Heart left ventricle (tissue), 16 donors: ENCODE results near the gene SORCS2. TPM values are rescaled to one million over a fixed set of nuclear protein-coding genes. Genes with fewer than 3 reads are reported as not detected.

ENCODE experiments used
- ATAC-seq, 4 donors: fragments of 200-7000 bp; cut with Tn5 transposase; one replicate each; pipeline ENCODE4 v1.9.1; 2020 to 2022; ENCODE audit warnings: moderate library complexity in 4 of 4, mild to moderate bottlenecking in 3 of 4, moderate number of reproducible peaks in 1 of 4
- DNase-seq, 5 donors: peaks; one replicate each; pipeline ENCODE4 v3.0.0-alpha.2; 2020
- H3K27ac ChIP-seq, 12 donors: fragments of 200-600 bp; sonication (generic) in 4 of 12; one replicate each; pipeline versions ENCODE4 v1.5.0 to v1.8.0; 2016 to 2022; ENCODE audit warnings: mild to moderate bottlenecking in 2 of 12
- H3K27me3 ChIP-seq, 9 donors: fragments of 200-600 bp; sonication (generic) in 2 of 9; one replicate each; pipeline versions ENCODE4 v1.5.1 to v1.8.0; 2016 to 2022; ENCODE audit warnings: mild to moderate bottlenecking in 3 of 9
- H3K36me3 ChIP-seq, 9 donors: fragments of 200-600 bp; sonication (generic) in 2 of 9; one replicate each; pipeline versions ENCODE4 v1.5.0 to v1.8.0; 2018 to 2022; ENCODE audit warnings: mild to moderate bottlenecking in 2 of 9
- H3K4me1 ChIP-seq, 12 donors: fragments of 200-600 bp; sonication (generic) in 4 of 12; one replicate each; pipeline versions ENCODE4 v1.5.0 to v1.8.0; 2016 to 2022; ENCODE audit warnings: mild to moderate bottlenecking in 3 of 12
- H3K4me3 ChIP-seq, 12 donors: fragments of 200-600 bp; sonication (generic) in 4 of 12; one replicate each; pipeline versions ENCODE4 v1.5.0 to v1.8.0; 2017 to 2022; ENCODE audit warnings: mild to moderate bottlenecking in 9 of 12, moderate library complexity in 4 of 12
- H3K9me3 ChIP-seq, 12 donors: fragments of 200-600 bp; sonication (generic) in 4 of 12; one replicate each; pipeline versions ENCODE4 v1.5.0 to v1.8.0; 2016 to 2022; ENCODE audit warnings: mild to moderate bottlenecking in 1 of 12
- POLR2A ChIP-seq, 2 donors: fragments of 450-650 bp; IDR thresholded peaks; one replicate each; pipeline ENCODE4 v1.6.1; 2017; ENCODE audit warnings: antibody characterized with exemption in 2 of 2, mild to moderate bottlenecking in 2 of 2, moderate library complexity in 2 of 2
- WGBS, 4 donors: extraction: QIAGEN DNeasy Blood & Tissue Kit in 2 of 4; methylation state at CpG; one replicate each; pipeline versions ENCODE4 v1.1.5 to v1.1.7; 2013 to 2018; 5-methylcytosine and 5-hydroxymethylcytosine counted together
- intact Hi-C, 10 donors: fragments of 100-400 bp; cut with DNase I; formaldehyde crosslinking; loops; one replicate each; pipeline versions ENCODE4 v1.11.1 to v1.14.2; 2022
- polyA plus RNA-seq, 2 donors: library from polyadenylated mRNA; stranded (reverse); fragments of 200-250 nt; gene quantifications; one replicate each; pipeline ENCODE4 v1.2.3, GENCODE V29; 2013
- total RNA-seq, 9 donors: library from RNA; depleted of rRNA in 2 of 9; stranded (reverse); fragments of >200 nt in 2 of 9; fragmentation: NEBNext Ultra II Directional in 3 of 9; extraction: Animal tissue kit (Norgen Biotek cat#: 25700) in 3 of 9; gene quantifications; one replicate each; pipeline versions ENCODE4 v1.1.0 to v1.2.4, GENCODE V29; 2016 to 2023
- TF ChIP-seq, protein P1 (sequence below), 12 donors: fragments of 200-600 bp; sonication (generic) in 4 of 12; IDR thresholded peaks; one replicate each; pipeline versions ENCODE4 v1.5.0 to v1.8.0; 2018 to 2022; ENCODE audit warnings: antibody characterized with exemption in 12 of 12, mild to moderate bottlenecking in 5 of 12
- donor health status: ischemic (EF 13 %, LVEDD 7.1; RV severe dilation, severe dysfunction).
- donor health status: healthy with polysubstance abuse.
- donor health status: DM: no; HTN: yes; CAD: no.
- donor health status: DM: no; HTN: no; CAD: no.
- donor health status: ischemic (EF 25% LVEDD 6.9; RV normal size, moderate dysfunction).
- donor health status: ischemic (EF 25% LVEDD 5.7; RV mildly dilated, moderate dysfunction).
- donor health status: healthy.
- donor health status: DM: yes; HTN: yes; CAD: no.
- donor health status: ischemic (EF 35%, LVEDD 5.7; RV mildly dilated, moderate dysfunction).
- donor health status: nonischemic (EF 11% LVEDD 7.7; RV severe dilation, severe dysfunction).
- donor health status: DM: yes; HTN: yes; CAD: no.
- donor health status: PGD.
- donor health status: ischemic (EF 29% LVEDD 5.4; RV normal size, mild dysfunction).
- donor health status: nonischemic (EF 23%, LVEDD 6.1; RV moderate dilation, normal function).

SORCS2 gene
- total and polyA plus RNA-seq, 11 donors: 0.28 to 5.5 (median 2.4) TPM

DNA sequence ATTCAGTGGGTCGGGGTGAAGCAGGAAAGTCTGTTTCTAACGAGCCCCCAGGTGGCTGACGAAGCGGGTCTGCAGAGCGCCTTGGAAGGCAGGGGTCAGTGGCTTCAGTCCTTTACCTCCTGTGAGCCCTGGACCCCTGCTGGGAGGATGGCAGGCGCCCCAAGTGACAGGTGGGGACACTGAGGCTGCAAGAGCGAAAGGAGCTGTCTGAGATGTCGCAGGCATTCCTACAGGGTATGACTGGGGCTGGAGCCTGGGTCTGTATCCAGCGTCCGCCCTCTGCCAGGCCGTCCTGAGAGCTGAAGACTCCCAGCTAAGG, 139.3 kb downstream of the SORCS2 start:
- no peaks in the 10 kb centered on the region for H3K9me3 ChIP-seq
- H3K27me3 ChIP-seq: no peaks in the 10 kb centered on the region
- no peak overlapping the region for H3K4me3 ChIP-seq
- ATAC-seq (no peak), DNase-seq (peak in 3 of 5 donors; percentile 18 to 29 (median 21))
- H3K36me3 ChIP-seq: no peaks in the 10 kb centered on the region
- WGBS, 4 donors: 86 to 95% (median 88%) methylated on average over 11 of the region's 11 CpGs
- H3K4me1 ChIP-seq: peaks cover 0 to 28% (median 6%) of the 10 kb centered on the region in 12 donors
- no peak for TF ChIP-seq POLR2A (IDR thresholded peaks at IDR 0.05)
- H3K27ac ChIP-seq: no peak overlapping the region
- intact Hi-C loops: loop anchor here in 2 of 10 donors (10.0 kb wide), 2 partner anchors 137 to 383 kb away; partner anchors contain the start of gene SORCS2 (in 1 of the 2)

- no peak overlapping the region for H3K4me3 ChIP-seq
- 58 to 70% (median 62%) methylated on average over 6 to 15 of the region's 15 CpGs for WGBS, 4 donors
- peak in 3 of 4 donors; percentile 40 to 58 (median 51) for ATAC-seq
- H3K27me3 ChIP-seq: no peaks in the 10 kb centered on the region
- intact Hi-C loops: loop anchor here in 2 of 10 donors (10.0 kb wide), 2 partner anchors 138 to 382 kb away; partner anchors contain the start of gene SORCS2 (in 1 of the 2)
- peak; percentile 35 to 72 (median 58) for DNase-seq
- no peaks in the 10 kb centered on the region for H3K9me3 ChIP-seq
- H3K27ac ChIP-seq: no peak overlapping the region
- TF ChIP-seq, protein P1, sequence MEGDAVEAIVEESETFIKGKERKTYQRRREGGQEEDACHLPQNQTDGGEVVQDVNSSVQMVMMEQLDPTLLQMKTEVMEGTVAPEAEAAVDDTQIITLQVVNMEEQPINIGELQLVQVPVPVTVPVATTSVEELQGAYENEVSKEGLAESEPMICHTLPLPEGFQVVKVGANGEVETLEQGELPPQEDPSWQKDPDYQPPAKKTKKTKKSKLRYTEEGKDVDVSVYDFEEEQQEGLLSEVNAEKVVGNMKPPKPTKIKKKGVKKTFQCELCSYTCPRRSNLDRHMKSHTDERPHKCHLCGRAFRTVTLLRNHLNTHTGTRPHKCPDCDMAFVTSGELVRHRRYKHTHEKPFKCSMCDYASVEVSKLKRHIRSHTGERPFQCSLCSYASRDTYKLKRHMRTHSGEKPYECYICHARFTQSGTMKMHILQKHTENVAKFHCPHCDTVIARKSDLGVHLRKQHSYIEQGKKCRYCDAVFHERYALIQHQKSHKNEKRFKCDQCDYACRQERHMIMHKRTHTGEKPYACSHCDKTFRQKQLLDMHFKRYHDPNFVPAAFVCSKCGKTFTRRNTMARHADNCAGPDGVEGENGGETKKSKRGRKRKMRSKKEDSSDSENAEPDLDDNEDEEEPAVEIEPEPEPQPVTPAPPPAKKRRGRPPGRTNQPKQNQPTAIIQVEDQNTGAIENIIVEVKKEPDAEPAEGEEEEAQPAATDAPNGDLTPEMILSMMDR (IDR thresholded peaks at IDR 0.05): no peak
- no peak for TF ChIP-seq POLR2A (IDR thresholded peaks at IDR 0.05)
- H3K4me1 ChIP-seq: peaks cover 0 to 24% (median 6%) of the 10 kb centered on the region in 12 donors
- no peaks in the 10 kb centered on the region for H3K36me3 ChIP-seq
Observed at GRCh38 chr4:7332216-7333023, 140.1 kb downstream of the SORCS2 start.

- H3K9me3 ChIP-seq: no peaks in the 10 kb centered on the region
- ATAC-seq: no peak
Observed at GRCh38 chr4:7333024-7333780, 140.9 kb downstream of the SORCS2 start.

GRCh38 chr4:7333801-7334421, 141.6 kb downstream of the SORCS2 start:
- intact Hi-C loops: loop anchor here in 2 of 10 donors (2.0 to 10.0 kb wide), 3 partner anchors 139 to 381 kb away; partner anchors contain the start of gene SORCS2 (in 2 of the 2)
- WGBS, 4 donors: 70 to 78% (median 73%) methylated on average over 15 to 16 of the region's 16 CpGs
- TF ChIP-seq POLR2A (IDR thresholded peaks at IDR 0.05): no peak
- TF ChIP-seq, protein P1 (IDR thresholded peaks at IDR 0.05): no peak

More at GRCh38 chr4:7333024-7333780, 140.9 kb downstream of the SORCS2 start:
- H3K36me3 ChIP-seq: no peaks in the 10 kb centered on the region
- no peak for TF ChIP-seq POLR2A (IDR thresholded peaks at IDR 0.05)
- TF ChIP-seq, protein P1 (IDR thresholded peaks at IDR 0.05): no peak
- peaks cover 0 to 24% (median 6%) of the 10 kb centered on the region in 12 donors for H3K4me1 ChIP-seq
- H3K4me3 ChIP-seq: no peak overlapping the region
- H3K27me3 ChIP-seq: no peaks in the 10 kb centered on the region
- H3K27ac ChIP-seq: no peak overlapping the region
- intact Hi-C loops: loop anchor here in 2 of 10 donors (10.0 kb wide), 2 partner anchors 138 to 382 kb away; partner anchors contain the start of gene SORCS2 (in 1 of the 2)
- 76 to 88% (median 85%) methylated on average over 9 to 16 of the region's 16 CpGs for WGBS, 4 donors
- peak in 3 of 5 donors; percentile 16 to 28 (median 28) for DNase-seq

More at GRCh38 chr4:7333801-7334421, 141.6 kb downstream of the SORCS2 start:
- ATAC-seq (no peak), DNase-seq (peak in 3 of 5 donors; percentile 21 to 54 (median 29))
- H3K27me3 ChIP-seq: no peaks in the 10 kb centered on the region
- peaks cover 0 to 20% (median 5%) of the 10 kb centered on the region in 12 donors for H3K4me1 ChIP-seq
- no peak overlapping the region for H3K4me3 ChIP-seq
- no peak overlapping the region for H3K27ac ChIP-seq
- H3K36me3 ChIP-seq: no peaks in the 10 kb centered on the region
- H3K9me3 ChIP-seq: no peaks in the 10 kb centered on the region
